Measurements from ENCODE around the gene MCU.
A peak's percentile ranks its signal among the peaks of the same experiment; 100 is the strongest.

MCU gene

GRCh38 chr10:72784551-72785351 lies 92.8 kb downstream of the MCU start:
- DNase-seq: peak; percentile 27 to 72
- peak overlapping the region; percentile 2 to 22 for H3K4me3 ChIP-seq
- H3K27me3 ChIP-seq: no peaks in the 10 kb centered on the region
- intact Hi-C loops (cut with DNase I; ENCODE audit: low total_unique reads): no loop called here
- H3K4me1 ChIP-seq: peaks cover 0 to 55% (median 24%) of the 10 kb centered on the region in 4 donors
- no peaks in the 10 kb centered on the region for H3K36me3 ChIP-seq
- no peak for TF ChIP-seq CTCF (IDR thresholded peaks at IDR 0.05)
- H3K27ac ChIP-seq: peak overlapping the region; percentile 24 to 30
- no peaks in the 10 kb centered on the region for H3K9me3 ChIP-seq

GRCh38 chr10:72785409-72785808 lies 93.5 kb downstream of the MCU start:
- intact Hi-C loops (cut with DNase I; ENCODE audit: low total_unique reads): no loop called here
- DNase-seq: no peak
- Histone ChIP-seq H3K27me3 (no peaks in the 10 kb centered on the region), H3K9me3 (no peaks in the 10 kb centered on the region), H3K4me3 (no peak overlapping the region), H3K36me3 (no peaks in the 10 kb centered on the region), H3K27ac (peak overlapping the region; percentile 24 to 30), H3K4me1 (peaks cover 0 to 62% (median 24%) of the 10 kb centered on the region in 4 donors)
- no peak for TF ChIP-seq CTCF (IDR thresholded peaks at IDR 0.05)

- Histone ChIP-seq H3K27ac (no peak overlapping the region), H3K36me3 (no peaks in the 10 kb centered on the region), H3K4me1 (peaks cover 0 to 38% (median 9%) of the 10 kb centered on the region in 4 donors), H3K9me3 (no peaks in the 10 kb centered on the region), H3K4me3 (no peak overlapping the region), H3K27me3 (no peaks in the 10 kb centered on the region)
- TF ChIP-seq CTCF (IDR thresholded peaks at IDR 0.05): no peak
- intact Hi-C loops (cut with DNase I; ENCODE audit: low total_unique reads): no loop called here
- DNase-seq: no peak
Observed at GRCh38 chr10:72790216-72790990, 98.5 kb downstream of the MCU start.

GRCh38 chr10:72792288-72792687 lies 100.3 kb downstream of the MCU start:
- no peaks in the 10 kb centered on the region for H3K27me3 ChIP-seq
- no peak for DNase-seq
- H3K9me3 ChIP-seq: no peaks in the 10 kb centered on the region
- H3K4me1 ChIP-seq: peaks cover 0 to 26% (median 5%) of the 10 kb centered on the region in 4 donors
- H3K36me3 ChIP-seq: no peaks in the 10 kb centered on the region
- H3K4me3 ChIP-seq: no peak overlapping the region
- TF ChIP-seq CTCF (IDR thresholded peaks at IDR 0.05): no peak
- intact Hi-C loops (cut with DNase I; ENCODE audit: low total_unique reads): no loop called here
- no peak overlapping the region for H3K27ac ChIP-seq

- intact Hi-C loops (cut with DNase I; ENCODE audit: low total_unique reads): no loop called here
- TF ChIP-seq CTCF (IDR thresholded peaks at IDR 0.05): no peak
Observed at GRCh38 chr10:72793752-72794151, 101.8 kb downstream of the MCU start.

More at GRCh38 chr10:72793752-72794151, 101.8 kb downstream of the MCU start:
- no peaks in the 10 kb centered on the region for H3K36me3 ChIP-seq
- peaks cover 0 to 26% (median 5%) of the 10 kb centered on the region in 4 donors for H3K4me1 ChIP-seq
- no peak overlapping the region for H3K4me3 ChIP-seq
- DNase-seq: no peak
- no peaks in the 10 kb centered on the region for H3K27me3 ChIP-seq
- no peak overlapping the region for H3K27ac ChIP-seq
- no peaks in the 10 kb centered on the region for H3K9me3 ChIP-seq
